Spleen (tissue), 11 donors: ENCODE data around the gene U2AF2. TPM values are rescaled to one million over a fixed set of nuclear protein-coding genes. Genes with fewer than 3 reads are reported as not detected.

ENCODE experiments used
- DNase-seq: peaks from one replicate; pipeline ENCODE4 v3.0.0-alpha.2; 2020
- H3K27ac ChIP-seq, 8 donors: fragments of 200-600 bp; sonication (generic) in 7 of 8; 1 replicate in 4 of 8; 2 replicates in 4 of 8; pipeline versions ENCODE4 v1.5.0 to v1.8.0; 2016 to 2021; ENCODE audit warnings: inconsistent platforms in 4 of 8, mild to moderate bottlenecking in 4 of 8, moderate library complexity in 1 of 8
- H3K27me3 ChIP-seq, 7 donors: fragments of 200-600 bp; sonication (generic) in 6 of 7; replicated peaks in 1 of 7; 1 replicate in 4 of 7; 2 replicates in 3 of 7; pipeline versions ENCODE4 v1.5.0 to v1.8.0; 2016 to 2021; ENCODE audit warnings: inconsistent platforms in 3 of 7, mild to moderate bottlenecking in 1 of 7
- H3K36me3 ChIP-seq, 6 donors: fragments of 200-600 bp; sonication (generic) in 5 of 6; 1 replicate in 4 of 6; 2 replicates in 2 of 6; pipeline versions ENCODE4 v1.5.0 to v1.8.0; 2016 to 2021; ENCODE audit warnings: inconsistent platforms in 2 of 6
- H3K4me1 ChIP-seq, 6 donors: fragments of 200-600 bp; sonication (generic) in 5 of 6; 1 replicate in 3 of 6; 2 replicates in 3 of 6; pipeline versions ENCODE4 v1.5.0 to v1.8.0; 2016 to 2021; ENCODE audit warnings: inconsistent platforms in 3 of 6
- H3K4me3 ChIP-seq, 8 donors: fragments of 200-600 bp; sonication (generic) in 7 of 8; 1 replicate in 4 of 8; 2 replicates in 4 of 8; pipeline versions ENCODE4 v1.5.0 to v1.8.0; 2016 to 2021; ENCODE audit warnings: inconsistent platforms in 4 of 8, mild to moderate bottlenecking in 4 of 8, moderate library complexity in 2 of 8
- H3K9me3 ChIP-seq, 8 donors: fragments of 200-600 bp; sonication (generic) in 7 of 8; 1 replicate in 4 of 8; 2 replicates in 4 of 8; pipeline versions ENCODE4 v1.5.0 to v1.8.0; 2016 to 2021; ENCODE audit warnings: inconsistent platforms in 4 of 8
- CTCF ChIP-seq, 11 experiments: fragments of 200-600 bp in 7 of 11; fragments of 450-650 bp in 4 of 11; sonication (generic) in 4 of 11; IDR thresholded peaks in 8 of 11; conservative IDR thresholded peaks in 3 of 11; 1 replicate in 7 of 11; 2 replicates in 4 of 11; pipeline versions ENCODE4 v1.4.0 to v1.8.0; 2016 to 2021; ENCODE audit warnings: antibody characterized with exemption in 11 of 11, inconsistent platforms in 4 of 11, mild to moderate bottlenecking in 1 of 11
- POLR2A ChIP-seq, 3 donors: fragments of 450-650 bp; IDR thresholded peaks; one replicate each; pipeline ENCODE4 v1.5.1; 2017; ENCODE audit warnings: antibody characterized with exemption in 3 of 3, mild to moderate bottlenecking in 1 of 3
- POLR2AphosphoS5 ChIP-seq, 3 donors: sonication (generic); formaldehyde crosslinking; IDR thresholded peaks; one replicate each; pipeline ENCODE4 v1.5.1; 2017; ENCODE audit warnings: antibody characterized with exemption in 3 of 3
- WGBS, 5 donors: extraction: QIAGEN DNeasy Blood & Tissue Kit in 3 of 5; methylation state at CpG; one replicate each; pipeline versions ENCODE4 v1.1.5 to v1.1.7; 2013 to 2018; 5-methylcytosine and 5-hydroxymethylcytosine counted together
- intact Hi-C: fragments of 100-400 bp; cut with DNase I; formaldehyde crosslinking; loops from one replicate; pipeline ENCODE4 v1.15.0; 2023; ENCODE audit warnings: low total_unique reads
- polyA plus RNA-seq, 3 donors: library from polyadenylated mRNA; stranded (reverse); fragments of 200-250 nt; gene quantifications; one replicate each; pipeline ENCODE4 v1.2.1, GENCODE V29; 2013
- total RNA-seq, 7 donors: library from RNA; depleted of rRNA in 3 of 7; stranded (reverse); fragments of >200 nt in 3 of 7; fragmentation: NEBNext Ultra II Directional in 4 of 7; extraction: Animal tissue kit (Norgen Biotek cat#: 25700) in 4 of 7; gene quantifications; one replicate each; pipeline versions ENCODE4 v1.1.0 to v1.2.1, GENCODE V29; 2016 to 2021
- donor health status: healthy with polysubstance abuse.
- donor health status: DM: no; HTN: no; CAD: no; lungs with moderate emphysema.
- donor health status: DM: no; HTN: no; CAD: no.
- donor health status: Bipolar disorder and iron deficiency.
- donor health status: healthy.
- donor health status: DM: no; HTN: no; CAD: no.
- donor health status: DM: yes; HTN: yes; CAD: no.

The U2AF2 gene
- total and polyA plus RNA-seq, 10 donors: 67.2 to 218 (median 171) TPM

GRCh38 chr19:55696301-55697068 lies 41.6 kb downstream of the U2AF2 start:
- TF ChIP-seq CTCF (IDR thresholded peaks at IDR 0.05 in 8 of 11, conservative IDR thresholded peaks at IDR 0.05 in 3 of 11) (no peak), POLR2AphosphoS5 (IDR thresholded peaks at IDR 0.05) (peak in 1 of 3 donors; percentile 22)
- intact Hi-C loops: no loop called here
- H3K9me3 ChIP-seq: no peaks in the 10 kb centered on the region
- no peaks in the 10 kb centered on the region for H3K27me3 ChIP-seq
- H3K27ac ChIP-seq: no peak overlapping the region
- peaks cover 2 to 100% (median 79%) of the 10 kb centered on the region in 6 donors for H3K36me3 ChIP-seq
- peaks cover 0 to 7% (median 0%) of the 10 kb centered on the region in 6 donors for H3K4me1 ChIP-seq
- whole genome bisulfite sequencing, 5 donors: 86 to 96% (median 92%) methylated on average over 13 to 20 of the region's 20 CpGs
- DNase-seq: peak; percentile 66
- no peak overlapping the region for H3K4me3 ChIP-seq

GRCh38 chr19:55697069-55697440 lies 42.2 kb downstream of the U2AF2 start:
- Histone ChIP-seq H3K9me3 (no peaks in the 10 kb centered on the region), H3K36me3 (peaks cover 2 to 97% (median 74%) of the 10 kb centered on the region in 6 donors), H3K27me3 (no peaks in the 10 kb centered on the region), H3K4me1 (peaks cover 0 to 7% (median 0%) of the 10 kb centered on the region in 6 donors), H3K4me3 (no peak overlapping the region), H3K27ac (no peak overlapping the region)
- 82 to 94% (median 84%) methylated on average over 11 to 12 of the region's 12 CpGs for WGBS, 5 donors
- intact Hi-C loops: no loop called here
- TF ChIP-seq POLR2AphosphoS5 (IDR thresholded peaks at IDR 0.05) (no peak), POLR2A (IDR thresholded peaks at IDR 0.05) (no peak), CTCF (IDR thresholded peaks at IDR 0.05 in 8 of 11, conservative IDR thresholded peaks at IDR 0.05 in 3 of 11) (no peak)
- peak; percentile 59 for DNase-seq

DNA sequence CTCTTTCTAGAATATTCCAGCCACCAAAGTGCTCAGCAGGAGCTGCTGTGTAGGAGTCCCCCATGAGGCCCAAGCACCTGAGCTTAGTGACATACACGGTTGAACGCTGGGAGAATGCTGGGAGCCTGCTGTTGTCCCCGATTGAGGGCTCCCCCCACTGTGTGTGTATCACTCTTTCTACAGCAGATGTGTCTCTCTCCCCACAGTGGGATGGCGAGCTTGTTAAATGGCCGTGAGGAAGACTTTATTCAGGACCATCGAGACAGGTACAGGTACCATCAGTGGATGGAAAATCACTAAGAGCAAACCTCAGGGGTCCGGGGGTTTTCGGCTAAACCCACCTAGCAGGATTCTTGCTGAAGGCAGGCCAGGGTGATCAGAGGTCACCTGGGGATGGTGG lies 42.9 kb downstream of the U2AF2 start:
- intact Hi-C loops: no loop called here
- Histone ChIP-seq H3K27ac (no peak overlapping the region), H3K27me3 (no peaks in the 10 kb centered on the region), H3K4me3 (no peak overlapping the region), H3K4me1 (peaks cover 0 to 7% (median 0%) of the 10 kb centered on the region in 6 donors), H3K9me3 (no peaks in the 10 kb centered on the region), H3K36me3 (peaks cover 2 to 94% (median 68%) of the 10 kb centered on the region in 6 donors)
- WGBS, 5 donors: 89 to 97% (median 96%) methylated on average over 8 of the region's 8 CpGs
- TF ChIP-seq CTCF (IDR thresholded peaks at IDR 0.05 in 8 of 11, conservative IDR thresholded peaks at IDR 0.05 in 3 of 11) (no peak), POLR2AphosphoS5 (IDR thresholded peaks at IDR 0.05) (no peak), POLR2A (IDR thresholded peaks at IDR 0.05) (no peak)
- DNase-seq: peak; percentile 34

DNA sequence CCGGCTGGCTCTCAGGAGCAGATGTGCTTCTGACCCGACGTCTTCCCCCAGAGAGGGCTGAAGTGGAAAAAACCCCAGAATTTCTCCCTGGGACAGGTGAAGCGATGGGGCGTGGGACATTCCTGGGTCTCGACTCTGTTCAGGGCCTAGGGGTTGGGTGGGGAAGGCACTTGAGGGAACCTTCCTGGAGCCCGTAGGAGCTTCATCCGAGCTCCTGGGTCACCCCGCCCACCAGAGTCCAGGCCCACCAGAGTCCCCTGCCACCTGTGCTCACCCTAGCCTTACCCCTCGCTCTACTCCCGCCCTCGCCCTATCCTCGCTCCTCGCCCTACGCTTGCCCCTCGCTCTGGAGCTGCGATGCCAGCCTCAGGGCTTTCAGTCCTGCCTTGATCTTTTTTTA lies 43.4 kb downstream of the U2AF2 start:
- 88 to 96% (median 94%) methylated on average over 17 of the region's 17 CpGs for WGBS, 5 donors
- H3K4me1 ChIP-seq: peaks cover 0 to 7% (median under 1%) of the 10 kb centered on the region in 6 donors
- peak in 2 of 3 donors; percentile 20 to 59 for TF ChIP-seq POLR2AphosphoS5 (IDR thresholded peaks at IDR 0.05)
- no peak for TF ChIP-seq CTCF (IDR thresholded peaks at IDR 0.05 in 8 of 11, conservative IDR thresholded peaks at IDR 0.05 in 3 of 11)
- H3K27me3 ChIP-seq: no peaks in the 10 kb centered on the region
- no peaks in the 10 kb centered on the region for H3K9me3 ChIP-seq
- peak; percentile 66 for DNase-seq
- intact Hi-C loops: no loop called here
- no peak overlapping the region for H3K4me3 ChIP-seq
- H3K27ac ChIP-seq: no peak overlapping the region
- H3K36me3 ChIP-seq: peaks cover 0 to 92% (median 62%) of the 10 kb centered on the region in 6 donors
